Stimulated activated CD8-positive, alpha-beta memory T cell treated with anti-CD3 and anti-CD28 coated beads, Interleukin-12 subunit alpha, Interleukin-12 subunit beta, amount 100 ng/mL, for 24 hours (primary cell): ENCODE measurements around the gene NUTM2A.
"Not testable (repeated sequence)": the region's sequence is repeated elsewhere in the genome, so short reads cannot be mapped to it uniquely, and the experiment has no call there.

Source experiments
- DNase-seq: peaks from one replicate; pipeline ENCODE4 v3.0.0-alpha.2; 2020; ENCODE audit errors: extremely low read depth

The NUTM2A gene

GRCh38 chr10:87225148-87225547, at the start of gene NUTM2A:
Gene NUTM2A, plus strand, starts transcription at chr10:87225448. Its CDS starts 383 bp downstream, at chr10:87225831.
- DNase-seq: not testable (repeated sequence)

GRCh38 chr10:87177587-87177986, 47.7 kb upstream of the NUTM2A start:
- DNase-seq: not testable (repeated sequence)

GRCh38 chr10:87184421-87184820, 40.8 kb upstream of the NUTM2A start:
- not testable (repeated sequence) for DNase-seq

- not testable (repeated sequence) for DNase-seq
Observed at GRCh38 chr10:87186016-87186415, 39.2 kb upstream of the NUTM2A start.

GRCh38 chr10:87187573-87187972, 37.7 kb upstream of the NUTM2A start:
- DNase-seq: not testable (repeated sequence)

GRCh38 chr10:87191841-87192240, 33.4 kb upstream of the NUTM2A start:
- DNase-seq: not testable (repeated sequence)

- DNase-seq: not testable (repeated sequence)
Observed at GRCh38 chr10:87200924-87201323, 24.3 kb upstream of the NUTM2A start.

GRCh38 chr10:87204801-87205200, 20.4 kb upstream of the NUTM2A start:
- not testable (repeated sequence) for DNase-seq

GRCh38 chr10:87206922-87207321, 18.3 kb upstream of the NUTM2A start:
- not testable (repeated sequence) for DNase-seq

GRCh38 chr10:87210309-87210708, 14.9 kb upstream of the NUTM2A start:
- DNase-seq: not testable (repeated sequence)

- not testable (repeated sequence) for DNase-seq
Observed at GRCh38 chr10:87211848-87212247, 13.4 kb upstream of the NUTM2A start.

- not testable (repeated sequence) for DNase-seq
Observed at GRCh38 chr10:87213150-87213765, 12.0 kb upstream of the NUTM2A start.

GRCh38 chr10:87213806-87214205, 11.4 kb upstream of the NUTM2A start:
- not testable (repeated sequence) for DNase-seq

- not testable (repeated sequence) for DNase-seq
Observed at GRCh38 chr10:87216120-87216519, 9.1 kb upstream of the NUTM2A start.

GRCh38 chr10:87219370-87219769, 5.9 kb upstream of the NUTM2A start:
- not testable (repeated sequence) for DNase-seq

GRCh38 chr10:87222789-87223188, 2.5 kb upstream of the NUTM2A start:
- not testable (repeated sequence) for DNase-seq

GRCh38 chr10:87228247-87228646, 3.0 kb downstream of the NUTM2A start:
- not testable (repeated sequence) for DNase-seq

- DNase-seq: not testable (repeated sequence)
Observed at GRCh38 chr10:87229211-87229610, 4.0 kb downstream of the NUTM2A start.

- not testable (repeated sequence) for DNase-seq
Observed at GRCh38 chr10:87234854-87235253, 9.6 kb downstream of the NUTM2A start.

- DNase-seq: not testable (repeated sequence)
Observed at GRCh38 chr10:87237244-87237643, 12.0 kb downstream of the NUTM2A start.

- not testable (repeated sequence) for DNase-seq
Observed at GRCh38 chr10:87239346-87239808, 14.1 kb downstream of the NUTM2A start.

GRCh38 chr10:87242192-87242591, 16.9 kb downstream of the NUTM2A start:
- not testable (repeated sequence) for DNase-seq

GRCh38 chr10:87247335-87247734, 22.1 kb downstream of the NUTM2A start:
- not testable (repeated sequence) for DNase-seq
